ENCODE data around the gene TRIP12. TPM values are rescaled to one million over a fixed set of nuclear protein-coding genes. Genes with fewer than 3 reads are reported as not detected.

Gene TRIP12
- total and polyA plus RNA-seq, 2 of the 4 experiments (the other 2 are of a cell fraction): 51.6 to 209 TPM

GRCh38 chr2:229802785-229803184, 119.0 kb downstream of the TRIP12 start:
- dilution Hi-C loops (cut with HindIII; ENCODE audit: low sequenced_read_pairs, unreplicated experiment) (no loop called here), intact Hi-C loops (cut with micrococcal nuclease) (loop anchor here (2.0 to 10.0 kb wide), 3 partner anchors 14 to 362 kb away; partner anchors contain the start of genes FBXO36 and TRIP12), in situ Hi-C loops (cut with MboI; ENCODE audit: low sequenced_read_pairs) (loop anchor here (25.0 kb wide), 2 partner anchors 360 to 810 kb away; no protein-coding TSS in a partner anchor)
- H3K9ac ChIP-seq (ENCODE audit: low read depth, low read length): no peak overlapping the region
- no peak overlapping the region for H2BK20ac ChIP-seq (ENCODE audit: low read depth, low read length)
- no peak overlapping the region for H3K14ac ChIP-seq (replicated peaks; ENCODE audit: low read depth, low read length)
- no peak overlapping the region for H2BK120ac ChIP-seq (ENCODE audit: low read depth, low read length)
- H3K18ac ChIP-seq (ENCODE audit: low read depth, low read length): no peak overlapping the region
- H4K5ac ChIP-seq (ENCODE audit: low read depth, low read length): no peak overlapping the region
- peaks cover 2% of the 10 kb centered on the region; the same call in 1 of the 2 replicates for H3K9me1 ChIP-seq (ENCODE audit: insufficient read depth, low read length)
- H2AFZ ChIP-seq (replicated peaks; ENCODE audit: low read length, poor library complexity): no peak overlapping the region
- H3K4me2 ChIP-seq (ENCODE audit: low read depth, low read length): no peak overlapping the region
- ChIA-PET POLR2A (ENCODE audit: unreplicated experiment) (no interaction called here), CTCF (no interaction called here)
- H3K56ac ChIP-seq (ENCODE audit: extremely low read depth, insufficient read depth, low read length): no peak overlapping the region
- peaks cover 29% of the 10 kb centered on the region for H3K36me3 ChIP-seq (ENCODE audit: control insufficient read depth, insufficient read depth, low read length)
- peaks cover 2% of the 10 kb centered on the region; the same call in 1 of the 2 replicates for H3K4me1 ChIP-seq (ENCODE audit: control insufficient read depth, insufficient read depth, low read length)
- no peaks in the 10 kb centered on the region for H3K27me3 ChIP-seq (ENCODE audit: control insufficient read depth, insufficient read depth, low read length)
- TF ChIP-seq CHD1 (IDR thresholded peaks at IDR 0.05; ENCODE audit: low read depth, low read length): no peak
- DNase-seq (no peak), ATAC-seq (ENCODE audit: low read depth) (no peak)
- no peak overlapping the region for H3K23ac ChIP-seq (ENCODE audit: low read depth, low read length)
- no peak overlapping the region for H2BK5ac ChIP-seq (ENCODE audit: low read depth, low read length, poor library complexity, severe bottlenecking)
- H4K8ac ChIP-seq (ENCODE audit: low read depth in 2 of 2, low read length in 2 of 2): no peak overlapping the region
- peaks cover 7% of the 10 kb centered on the region; the same call in 1 of the 2 replicates for H4K20me1 ChIP-seq (ENCODE audit: insufficient read depth, low read length)
- peaks cover 3 to 9% of the 10 kb centered on the region in 2 experiments; a peak in 2 of 4 replicates for H3K79me1 ChIP-seq (ENCODE audit: low read depth in 1 of 2, low read length in 2 of 2)
- H2AK5ac ChIP-seq (ENCODE audit: low read depth, low read length): no peak overlapping the region
- H3K9me3 ChIP-seq (ENCODE audit: control insufficient read depth, insufficient read depth, low read length): no peaks in the 10 kb centered on the region
- no CpG with 5 or more reads among the region's 5 CpGs for WGBS, 2 experiments (ENCODE audit: extremely low coverage in 2 of 2, insufficient read length in 1 of 2)
- no peak overlapping the region for H3K4ac ChIP-seq (ENCODE audit: low read depth, low read length)
- no TSS peak for BruUV-seq (replicated peaks)
- no peak overlapping the region for H3K27ac ChIP-seq (ENCODE audit: insufficient read depth, low read length)
- no peak overlapping the region for H2BK15ac ChIP-seq (ENCODE audit: low read depth, low read length)
- no peak overlapping the region for H4K91ac ChIP-seq (ENCODE audit: insufficient read depth, low read depth, low read length)
- no peak overlapping the region for H3K4me3 ChIP-seq (ENCODE audit: insufficient read depth, low read depth, low read length)
- H2AK9ac ChIP-seq (replicated peaks; ENCODE audit: low read depth, low read length, poor library complexity): no peak overlapping the region
